ENCODE results near the gene ELL.

Gene ELL

GRCh38 chr19:18504886-18505610 is 16.8 kb downstream of the ELL start:
- DNase-seq (ENCODE audit: low spot score) = no peak

GRCh38 chr19:18503971-18504885 is 17.6 kb downstream of the ELL start:
- no peak for DNase-seq (ENCODE audit: low spot score)

- no peak for DNase-seq (ENCODE audit: low spot score)
These were observed 18.4 kb downstream of the ELL start for GRCh38 chr19:18503337-18503970.

GRCh38 chr19:18502638-18503294 is 19.1 kb downstream of the ELL start:
- no peak for DNase-seq (ENCODE audit: low spot score)

- DNase-seq (ENCODE audit: low spot score) = no peak
These were observed 19.6 kb downstream of the ELL start for GRCh38 chr19:18502246-18502637.

- DNase-seq (ENCODE audit: low spot score) = no peak
These were observed 20.0 kb downstream of the ELL start for GRCh38 chr19:18501832-18502231.

GRCh38 chr19:18501351-18501750 is 20.5 kb downstream of the ELL start:
- no peak for DNase-seq (ENCODE audit: low spot score)

- DNase-seq (ENCODE audit: low spot score) = no peak
These were observed 21.1 kb downstream of the ELL start for GRCh38 chr19:18500799-18501198.

GRCh38 chr19:18500376-18500775 is 21.5 kb downstream of the ELL start:
- no peak for DNase-seq (ENCODE audit: low spot score)

GRCh38 chr19:18499055-18499775 is 22.7 kb downstream of the ELL start:
- no peak for DNase-seq (ENCODE audit: low spot score)

- no peak for DNase-seq (ENCODE audit: low spot score)
These were observed 25.0 kb downstream of the ELL start for GRCh38 chr19:18496980-18497256.

- no peak for DNase-seq (ENCODE audit: low spot score)
These were observed 25.5 kb downstream of the ELL start for GRCh38 chr19:18496167-18496979.

- DNase-seq (ENCODE audit: low spot score) = no peak
These were observed 26.5 kb downstream of the ELL start for GRCh38 chr19:18495204-18495911.

- DNase-seq (ENCODE audit: low spot score) = no peak
These were observed 27.6 kb downstream of the ELL start for GRCh38 chr19:18494267-18494607.

GRCh38 chr19:18493440-18494266 is 28.2 kb downstream of the ELL start:
- no peak for DNase-seq (ENCODE audit: low spot score)

- no peak for DNase-seq (ENCODE audit: low spot score)
These were observed 29.6 kb downstream of the ELL start for GRCh38 chr19:18491995-18492953.

- DNase-seq (ENCODE audit: low spot score) = no peak
These were observed 31.1 kb downstream of the ELL start for GRCh38 chr19:18490728-18491127.

- no peak for DNase-seq (ENCODE audit: low spot score)
These were observed 32.2 kb downstream of the ELL start for GRCh38 chr19:18489627-18490184.

Measured in germinal center (tissue), 1 donor.